B cell (primary cell): ENCODE data around the gene ARL14.

Experiments
- CTCF ChIP-seq: fragments of 200-600 bp; IDR thresholded peaks from one replicate; pipeline ENCODE4 v1.8.0; 2022; ENCODE audit warnings: antibody characterized with exemption, mild to moderate bottlenecking
- EZH2 ChIP-seq: IDR thresholded peaks from 2 replicates; pipeline ENCODE4 v1.6.1; 2012; ENCODE audit warnings: borderline replicate concordance, low read depth, mild to moderate bottlenecking, moderate library complexity, low read length; ENCODE audit not compliant: insufficient read depth, poor library complexity, severe bottlenecking

- TF ChIP-seq CTCF (no peak), EZH2 (no peak)
Observed at GRCh38 chr3:160643994-160644393, 33.0 kb upstream of the ARL14 start.
